Stimulated activated naive CD4-positive, alpha-beta T cell (primary cell): ENCODE results near the gene CCPG1.

Source experiments
- DNase-seq, 6 experiments: peaks; one replicate each; lab custom pipeline; 2025; lab: John Stamatoyannopoulos, UW

The CCPG1 gene

GRCh38 chr15:55381595-55381994 is 26.6 kb downstream of the CCPG1 start:
- DNase-seq: no peak

- no peak for DNase-seq
Observed at GRCh38 chr15:55379095-55379494, 29.1 kb downstream of the CCPG1 start.

GRCh38 chr15:55372701-55373440 is 35.3 kb downstream of the CCPG1 start:
- no peak for DNase-seq

GRCh38 chr15:55366981-55367380 is 41.2 kb downstream of the CCPG1 start:
- no peak for DNase-seq

- DNase-seq: no peak
Observed at GRCh38 chr15:55362641-55363040, 45.5 kb downstream of the CCPG1 start.

- DNase-seq: no peak
Observed at GRCh38 chr15:55361048-55361447, 47.1 kb downstream of the CCPG1 start.

- DNase-seq: no peak
Observed at GRCh38 chr15:55360256-55360655, 47.9 kb downstream of the CCPG1 start.

GRCh38 chr15:55358471-55358870 is 49.7 kb downstream of the CCPG1 start:
- DNase-seq: no peak

- no peak for DNase-seq
Observed at GRCh38 chr15:55357774-55358173, 50.4 kb downstream of the CCPG1 start.

GRCh38 chr15:55356985-55357585 is 51.1 kb downstream of the CCPG1 start:
- DNase-seq: no peak

GRCh38 chr15:55353025-55353424 is 55.1 kb downstream of the CCPG1 start:
- DNase-seq: no peak

GRCh38 chr15:55349282-55349681 is 58.9 kb downstream of the CCPG1 start:
- DNase-seq: no peak

- no peak for DNase-seq
Observed at GRCh38 chr15:55348281-55348778, 59.8 kb downstream of the CCPG1 start.

GRCh38 chr15:55344206-55344605 is 64.0 kb downstream of the CCPG1 start:
- DNase-seq: no peak

GRCh38 chr15:55343168-55343567 is 65.0 kb downstream of the CCPG1 start:
- DNase-seq: no peak

- DNase-seq: no peak
Observed at GRCh38 chr15:55337160-55337559, 71.0 kb downstream of the CCPG1 start.

GRCh38 chr15:55334997-55335396 is 73.2 kb downstream of the CCPG1 start:
- no peak for DNase-seq

- DNase-seq: no peak
Observed at GRCh38 chr15:55334371-55334770, 73.8 kb downstream of the CCPG1 start.

- no peak for DNase-seq
Observed at GRCh38 chr15:55327387-55327786, 80.8 kb downstream of the CCPG1 start.

GRCh38 chr15:55322467-55322866 is 85.7 kb downstream of the CCPG1 start:
- no peak for DNase-seq

GRCh38 chr15:55320963-55321362 is 87.2 kb downstream of the CCPG1 start:
- no peak for DNase-seq

GRCh38 chr15:55320238-55320550 is 88.0 kb downstream of the CCPG1 start:
- no peak for DNase-seq

GRCh38 chr15:55319537-55320237 is 88.5 kb downstream of the CCPG1 start:
- DNase-seq: no peak
